GM23338 (cell line): ENCODE measurements around the gene GNPTAB. TPM values are rescaled to one million over a fixed set of nuclear protein-coding genes. Genes with fewer than 3 reads are reported as not detected.

Source experiments
- ATAC-seq: fragments of 200-7000 bp; cut with Tn5 transposase; 3 replicates; pipeline ENCODE4 v1.9.1; 2020
- DNase-seq: peaks from one replicate; pipeline ENCODE4 v3.0.0-alpha.2; 2015; ENCODE audit warnings: low spot score
- H2AFZ ChIP-seq: fragments of 200-600 bp; sonication (generic); 2 replicates; pipeline ENCODE4 v1.8.0; 2016; ENCODE audit warnings: antibody characterized with exemption, mild to moderate bottlenecking, moderate library complexity
- H3F3A ChIP-seq: fragments of 200-600 bp; sonication (generic); replicated peaks from 2 replicates; pipeline ENCODE4 v1.8.0; 2017; ENCODE audit warnings: antibody characterized with exemption, mixed run types, low read depth
- H3K27ac ChIP-seq: fragments of 200-600 bp; sonication (generic); 2 replicates; pipeline ENCODE4 v1.6.1; 2016; ENCODE audit warnings: low read depth
- H3K27me3 ChIP-seq: fragments of 200-600 bp; sonication (generic); 2 replicates; pipeline ENCODE4 v1.8.0; 2016; ENCODE audit warnings: mild to moderate bottlenecking, mixed run types, moderate library complexity; ENCODE audit not compliant: insufficient read depth
- H3K36me3 ChIP-seq: fragments of 200-600 bp; sonication (generic); 2 replicates; pipeline ENCODE4 v1.8.0; 2016; ENCODE audit warnings: mild to moderate bottlenecking; ENCODE audit not compliant: insufficient read depth
- H3K4me1 ChIP-seq: fragments of 200-600 bp; sonication (generic); 2 replicates; pipeline ENCODE4 v1.8.0; 2016; ENCODE audit warnings: mild to moderate bottlenecking, moderate library complexity; ENCODE audit not compliant: insufficient read depth
- H3K4me2 ChIP-seq: fragments of 200-600 bp; sonication (generic); 2 replicates; pipeline ENCODE4 v1.7.1; 2017; ENCODE audit warnings: mixed run types
- H3K4me3 ChIP-seq: fragments of 200-600 bp; sonication (generic); 2 replicates; pipeline ENCODE4 v1.6.1; 2016; ENCODE audit warnings: mixed run types
- H3K79me2 ChIP-seq: fragments of 200-600 bp; sonication (generic); replicated peaks from 2 replicates; pipeline ENCODE4 v1.8.0; 2017; ENCODE audit warnings: mild to moderate bottlenecking; ENCODE audit not compliant: insufficient read depth
- H3K9me2 ChIP-seq: fragments of 200-600 bp; sonication (generic); 2 replicates; pipeline ENCODE4 v1.8.0; 2017; ENCODE audit not compliant: insufficient read depth
- H4K20me1 ChIP-seq: fragments of 200-600 bp; sonication (generic); replicated peaks from 2 replicates; pipeline ENCODE4 v1.8.0; 2017; ENCODE audit warnings: mild to moderate bottlenecking; ENCODE audit not compliant: insufficient read depth
- H3K27ac Mint-ChIP-seq: 2 replicates; pipeline ENCODE4 v1.8.0; 2020; ENCODE audit warnings: inconsistent platforms, mild to moderate bottlenecking, moderate library complexity, mixed read lengths
- H3K27me3 Mint-ChIP-seq: 3 replicates; pipeline ENCODE4 v1.8.0; 2022; ENCODE audit warnings: low read depth, mild to moderate bottlenecking, moderate library complexity, mixed read lengths, inconsistent platforms; ENCODE audit not compliant: insufficient read depth, poor library complexity
- H3K36me3 Mint-ChIP-seq: 3 replicates; pipeline ENCODE4 v1.8.0; 2021; ENCODE audit warnings: low read depth, mild to moderate bottlenecking, inconsistent platforms, moderate library complexity, mixed read lengths
- H3K4me1 Mint-ChIP-seq: 3 replicates; pipeline ENCODE4 v1.8.0; 2020; ENCODE audit warnings: mild to moderate bottlenecking, inconsistent platforms, mixed read lengths
- H3K4me3 Mint-ChIP-seq: 3 replicates; pipeline ENCODE4 v1.8.0; 2021; ENCODE audit warnings: moderate library complexity, mild to moderate bottlenecking, inconsistent platforms, mixed read lengths
- H3K9me3 Mint-ChIP-seq: 3 replicates; pipeline ENCODE4 v1.8.0; 2020; ENCODE audit warnings: moderate library complexity, mild to moderate bottlenecking, inconsistent platforms, mixed read lengths
- CREB1 ChIP-seq: fragments of 250-450 bp; sonication (Bioruptor Pico); IDR thresholded peaks from 2 replicates; pipeline ENCODE4 v1.5.0; 2020; ENCODE audit warnings: low read depth, mild to moderate bottlenecking, moderate library complexity
- CTCF ChIP-seq, 2 experiments: fragments of 200-600 bp in 1 of 2; sonication (generic) in 1 of 2; conservative IDR thresholded peaks; 2 replicates each; pipeline versions ENCODE4 v1.5.1 to v1.6.1; 2016 to 2017; ENCODE audit warnings: antibody characterized with exemption in 2 of 2, low read depth in 2 of 2, mild to moderate bottlenecking in 2 of 2, moderate library complexity in 1 of 2
- ETS1 ChIP-seq: IDR thresholded peaks from 2 replicates; pipeline ENCODE4 v1.6.1; 2016; ENCODE audit warnings: antibody characterized with exemption
- EZH2 ChIP-seq: fragments of 200-600 bp; sonication (generic); IDR thresholded peaks from one replicate; pipeline ENCODE4 v1.8.0; 2017; ENCODE audit warnings: antibody characterized with exemption, mild to moderate bottlenecking, low read depth; ENCODE audit not compliant: unreplicated experiment
- EZH2phosphoT487 ChIP-seq: fragments of 200-600 bp; sonication (generic); IDR thresholded peaks from one replicate; pipeline ENCODE4 v1.8.1; 2018; ENCODE audit warnings: antibody characterized with exemption; ENCODE audit not compliant: unreplicated experiment
- JUNB ChIP-seq: IDR thresholded peaks from one replicate; pipeline ENCODE4 v1.6.1; 2016; ENCODE audit warnings: antibody characterized with exemption; ENCODE audit not compliant: unreplicated experiment
- NANOG ChIP-seq: IDR thresholded peaks from 2 replicates; pipeline ENCODE4 v1.6.1; 2016; ENCODE audit warnings: antibody characterized with exemption, borderline replicate concordance
- POLR2AphosphoS5 ChIP-seq: IDR thresholded peaks from 2 replicates; pipeline ENCODE4 v1.6.1; 2016; ENCODE audit warnings: antibody characterized with exemption, low read depth
- REST ChIP-seq: IDR thresholded peaks from one replicate; pipeline ENCODE4 v1.6.1; 2018; ENCODE audit warnings: antibody characterized with exemption; ENCODE audit not compliant: unreplicated experiment
- STAT1 ChIP-seq: IDR thresholded peaks from one replicate; pipeline ENCODE4 v1.6.1; 2016; ENCODE audit warnings: antibody characterized with exemption; ENCODE audit not compliant: unreplicated experiment
- ZNF114 ChIP-seq: fragments of 250-450 bp; sonication (Bioruptor Pico); IDR thresholded peaks from 2 replicates; pipeline ENCODE4 v1.5.0; 2020; ENCODE audit warnings: mild to moderate bottlenecking, moderate library complexity
- ZNF331 ChIP-seq: fragments of 250-450 bp; sonication (Bioruptor Pico); IDR thresholded peaks from 2 replicates; pipeline ENCODE4 v1.5.0; 2020; ENCODE audit warnings: low read depth, mild to moderate bottlenecking, moderate library complexity
- polyA plus RNA-seq: library from polyadenylated mRNA; unstranded; fragments of >200 nt; fragmentation: Nextera tagmentation; extraction: Ambion mirVana; gene quantifications from 2 replicates; pipeline ENCODE4 v1.2.1, GENCODE V29; 2016
- total RNA-seq: library from RNA; depleted of rRNA; stranded (reverse); fragments of >200 nt; shearing (Covaris generic); gene quantifications from 2 replicates; pipeline ENCODE4 v1.2.3, GENCODE V29; 2014

The GNPTAB gene
- total and polyA plus RNA-seq, 2 experiments from 2014 or later: 23.6 to 58.3 TPM

- TF ChIP-seq ETS1 (no peak), ZNF331 (no peak), EZH2phosphoT487 (no peak), JUNB (no peak), REST (no peak), STAT1 (no peak)
Observed at GRCh38 chr12:101768781-101769180, 62.0 kb downstream of the GNPTAB start (continued).

GRCh38 chr12:101767537-101767936, 63.2 kb downstream of the GNPTAB start:
- DNase-seq (no peak), ATAC-seq (no peak)
- Mint-ChIP-seq H3K4me3 (no peak overlapping the region), H3K9me3 (no peaks in the 10 kb centered on the region), H3K36me3 (peaks cover 29% of the 10 kb centered on the region; the same call in 2 of the 3 replicates), H3K4me1 (no peaks in the 10 kb centered on the region; the same call in 2 of the 3 replicates), H3K27ac (no peak overlapping the region), H3K27me3 (peaks cover 3% of the 10 kb centered on the region)
- no peak overlapping the region for H2AFZ ChIP-seq
- no peaks in the 10 kb centered on the region for H3K79me2 ChIP-seq
- H4K20me1 ChIP-seq: no peaks in the 10 kb centered on the region; the same call in 1 of the 2 replicates
- TF ChIP-seq EZH2: no peak
- TF ChIP-seq CTCF (conservative IDR thresholded peaks at IDR 0.05; ENCODE audit: low read depth in 2 of 2): peak in 1 of 2 experiments; percentile 13; a peak in 1 of 4 replicates
- TF ChIP-seq REST: no peak
- TF ChIP-seq EZH2phosphoT487: no peak
- TF ChIP-seq POLR2AphosphoS5: no peak
- TF ChIP-seq ZNF114 (CRISPR knock-in tag): no peak
- TF ChIP-seq NANOG: no peak
- TF ChIP-seq CREB1 (CRISPR knock-in tag): no peak
- no peak overlapping the region for H3K4me3 ChIP-seq
- H3K4me2 ChIP-seq: no peak overlapping the region
- no peak overlapping the region for H3K27ac ChIP-seq
- H3K9me2 ChIP-seq: no peaks in the 10 kb centered on the region
- no peaks in the 10 kb centered on the region for H3K4me1 ChIP-seq
- H3K27me3 ChIP-seq: no peaks in the 10 kb centered on the region
- H3F3A ChIP-seq: no peaks in the 10 kb centered on the region
- H3K36me3 ChIP-seq: peaks cover 31% of the 10 kb centered on the region
